ENCODE results near the gene ADGRD2. TPM values are rescaled to one million over a fixed set of nuclear protein-coding genes. Genes with fewer than 3 reads are reported as not detected.
A peak's percentile ranks its signal among the peaks of the same experiment; 100 is the strongest.

Gene ADGRD2
- total RNA-seq, 1 experiment from 2014 or later, result not detected

DNA sequence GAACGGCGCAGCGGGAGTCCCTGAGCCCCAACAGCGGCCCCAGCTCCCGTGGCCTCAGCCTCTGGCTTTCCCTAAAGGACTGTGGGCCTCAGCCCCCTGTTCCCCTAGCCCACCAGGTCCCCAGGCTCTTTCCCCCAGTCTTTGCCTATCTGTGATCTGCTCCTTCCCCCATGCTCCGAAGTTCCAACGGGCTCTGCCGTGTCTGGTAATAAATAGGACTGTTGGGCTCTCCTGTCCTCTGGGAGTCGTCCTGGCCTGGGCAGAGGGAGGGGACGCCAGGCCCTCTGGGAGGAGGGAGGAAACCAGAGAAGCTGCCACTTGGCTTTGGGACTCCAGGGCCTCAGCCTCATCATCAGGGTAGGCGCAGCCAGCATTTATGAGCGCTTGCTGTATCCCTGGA, 28.1 kb downstream of the ADGRD2 start:
- ChIA-PET POLR2A (no interaction called here), CTCF (no interaction called here)
- BruUV-seq (replicated peaks), result no TSS peak
- no peak for DNase-seq (ENCODE audit: low read depth, low spot score)
- H3K27ac ChIP-seq (ENCODE audit: low read length), result no peak overlapping the region
- ATAC-seq, result peak; percentile 7; the same call in 1 of the 2 replicates
- intact Hi-C loops (cut with micrococcal nuclease; ENCODE audit: unreplicated experiment) (no loop called here), in situ Hi-C loops (cut with HindIII; ENCODE audit: low pct_unique_long_range_greater_than_20kb, low sequenced_read_pairs) (no loop called here)
- H3K4me1 ChIP-seq (ENCODE audit: control insufficient read depth, insufficient read depth, low read length), result peaks cover 8% of the 10 kb centered on the region; the same call in 1 of the 2 replicates
- no peaks in the 10 kb centered on the region for H3K9me3 ChIP-seq (ENCODE audit: control insufficient read depth, insufficient read depth, low read depth, low read length)
- TF ChIP-seq, protein P1, sequence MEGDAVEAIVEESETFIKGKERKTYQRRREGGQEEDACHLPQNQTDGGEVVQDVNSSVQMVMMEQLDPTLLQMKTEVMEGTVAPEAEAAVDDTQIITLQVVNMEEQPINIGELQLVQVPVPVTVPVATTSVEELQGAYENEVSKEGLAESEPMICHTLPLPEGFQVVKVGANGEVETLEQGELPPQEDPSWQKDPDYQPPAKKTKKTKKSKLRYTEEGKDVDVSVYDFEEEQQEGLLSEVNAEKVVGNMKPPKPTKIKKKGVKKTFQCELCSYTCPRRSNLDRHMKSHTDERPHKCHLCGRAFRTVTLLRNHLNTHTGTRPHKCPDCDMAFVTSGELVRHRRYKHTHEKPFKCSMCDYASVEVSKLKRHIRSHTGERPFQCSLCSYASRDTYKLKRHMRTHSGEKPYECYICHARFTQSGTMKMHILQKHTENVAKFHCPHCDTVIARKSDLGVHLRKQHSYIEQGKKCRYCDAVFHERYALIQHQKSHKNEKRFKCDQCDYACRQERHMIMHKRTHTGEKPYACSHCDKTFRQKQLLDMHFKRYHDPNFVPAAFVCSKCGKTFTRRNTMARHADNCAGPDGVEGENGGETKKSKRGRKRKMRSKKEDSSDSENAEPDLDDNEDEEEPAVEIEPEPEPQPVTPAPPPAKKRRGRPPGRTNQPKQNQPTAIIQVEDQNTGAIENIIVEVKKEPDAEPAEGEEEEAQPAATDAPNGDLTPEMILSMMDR (IDR thresholded peaks at IDR 0.05), result no peak
- no peak for TF ChIP-seq POLR2AphosphoS5 (IDR thresholded peaks at IDR 0.05; ENCODE audit: low read depth, low read length)
- no peak for TF ChIP-seq SIN3A (IDR thresholded peaks at IDR 0.05; ENCODE audit: borderline replicate concordance, insufficient read depth, low read depth, low read length)
- TF ChIP-seq, protein P2, sequence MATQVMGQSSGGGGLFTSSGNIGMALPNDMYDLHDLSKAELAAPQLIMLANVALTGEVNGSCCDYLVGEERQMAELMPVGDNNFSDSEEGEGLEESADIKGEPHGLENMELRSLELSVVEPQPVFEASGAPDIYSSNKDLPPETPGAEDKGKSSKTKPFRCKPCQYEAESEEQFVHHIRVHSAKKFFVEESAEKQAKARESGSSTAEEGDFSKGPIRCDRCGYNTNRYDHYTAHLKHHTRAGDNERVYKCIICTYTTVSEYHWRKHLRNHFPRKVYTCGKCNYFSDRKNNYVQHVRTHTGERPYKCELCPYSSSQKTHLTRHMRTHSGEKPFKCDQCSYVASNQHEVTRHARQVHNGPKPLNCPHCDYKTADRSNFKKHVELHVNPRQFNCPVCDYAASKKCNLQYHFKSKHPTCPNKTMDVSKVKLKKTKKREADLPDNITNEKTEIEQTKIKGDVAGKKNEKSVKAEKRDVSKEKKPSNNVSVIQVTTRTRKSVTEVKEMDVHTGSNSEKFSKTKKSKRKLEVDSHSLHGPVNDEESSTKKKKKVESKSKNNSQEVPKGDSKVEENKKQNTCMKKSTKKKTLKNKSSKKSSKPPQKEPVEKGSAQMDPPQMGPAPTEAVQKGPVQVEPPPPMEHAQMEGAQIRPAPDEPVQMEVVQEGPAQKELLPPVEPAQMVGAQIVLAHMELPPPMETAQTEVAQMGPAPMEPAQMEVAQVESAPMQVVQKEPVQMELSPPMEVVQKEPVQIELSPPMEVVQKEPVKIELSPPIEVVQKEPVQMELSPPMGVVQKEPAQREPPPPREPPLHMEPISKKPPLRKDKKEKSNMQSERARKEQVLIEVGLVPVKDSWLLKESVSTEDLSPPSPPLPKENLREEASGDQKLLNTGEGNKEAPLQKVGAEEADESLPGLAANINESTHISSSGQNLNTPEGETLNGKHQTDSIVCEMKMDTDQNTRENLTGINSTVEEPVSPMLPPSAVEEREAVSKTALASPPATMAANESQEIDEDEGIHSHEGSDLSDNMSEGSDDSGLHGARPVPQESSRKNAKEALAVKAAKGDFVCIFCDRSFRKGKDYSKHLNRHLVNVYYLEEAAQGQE (IDR thresholded peaks at IDR 0.05; ENCODE audit: insufficient read depth in 1 of 2, low read depth in 2 of 2, low read length in 1 of 2), result no peak
- TF ChIP-seq TCF7L2 (IDR thresholded peaks at IDR 0.05; ENCODE audit: low read depth, low read length), result no peak
- no peak overlapping the region for H3K4me3 ChIP-seq (ENCODE audit: low read depth in 2 of 2, low read length in 2 of 2)
- no peaks in the 10 kb centered on the region for H3K27me3 ChIP-seq (ENCODE audit: control insufficient read depth, insufficient read depth, low read length)
- no peaks in the 10 kb centered on the region for H3K36me3 ChIP-seq (ENCODE audit: control insufficient read depth, insufficient read depth, low read length)

DNA sequence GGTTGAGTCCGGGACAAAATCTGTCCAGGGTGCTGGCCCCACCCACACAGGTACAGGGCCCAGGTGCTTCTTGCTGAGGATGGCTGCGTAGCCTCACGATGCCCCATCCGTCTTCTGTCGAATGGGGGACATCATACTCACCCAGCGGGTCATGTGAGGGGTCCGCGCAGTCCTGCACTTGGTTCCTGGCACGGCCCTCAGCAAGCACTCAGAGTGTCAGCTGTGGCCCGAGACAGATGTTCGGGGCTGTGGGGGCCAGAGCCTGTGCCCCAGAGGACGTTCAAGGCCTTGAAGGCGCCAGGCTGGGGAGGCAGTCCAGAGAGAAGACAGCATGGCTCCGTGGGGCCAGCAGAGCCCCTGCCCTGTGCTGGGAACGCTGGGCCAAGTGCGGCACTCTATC, 29.1 kb downstream of the ADGRD2 start:
- Histone ChIP-seq H3K9me3 (ENCODE audit: control insufficient read depth, insufficient read depth, low read depth, low read length) (no peaks in the 10 kb centered on the region), H3K4me3 (ENCODE audit: low read depth in 2 of 2, low read length in 2 of 2) (no peak overlapping the region), H3K27ac (ENCODE audit: low read length) (no peak overlapping the region), H3K27me3 (ENCODE audit: control insufficient read depth, insufficient read depth, low read length) (no peaks in the 10 kb centered on the region), H3K36me3 (ENCODE audit: control insufficient read depth, insufficient read depth, low read length) (no peaks in the 10 kb centered on the region), H3K4me1 (ENCODE audit: control insufficient read depth, insufficient read depth, low read length) (peaks cover 8% of the 10 kb centered on the region; the same call in 1 of the 2 replicates)
- intact Hi-C loops (cut with micrococcal nuclease; ENCODE audit: unreplicated experiment), result no loop called here
- no peak for ATAC-seq
- POLR2A ChIA-PET, result no interaction called here
- BruUV-seq (replicated peaks), result no TSS peak
- in situ Hi-C loops (cut with HindIII; ENCODE audit: low pct_unique_long_range_greater_than_20kb, low sequenced_read_pairs), result no loop called here
- CTCF ChIA-PET, result no interaction called here
- DNase-seq (ENCODE audit: low read depth, low spot score), result no peak
- TF ChIP-seq, protein P2 (IDR thresholded peaks at IDR 0.05; ENCODE audit: insufficient read depth in 1 of 2, low read depth in 2 of 2, low read length in 1 of 2), result no peak
- TF ChIP-seq, protein P1 (IDR thresholded peaks at IDR 0.05), result no peak
- TF ChIP-seq POLR2AphosphoS5 (IDR thresholded peaks at IDR 0.05; ENCODE audit: low read depth, low read length) (no peak), TCF7L2 (IDR thresholded peaks at IDR 0.05; ENCODE audit: low read depth, low read length) (no peak), SIN3A (IDR thresholded peaks at IDR 0.05; ENCODE audit: borderline replicate concordance, insufficient read depth, low read depth, low read length) (no peak)

Data from Panc1 (cell line).